Middle frontal gyrus (tissue), 1 donor: ENCODE measurements around the gene SF1.

ENCODE experiments used
- DNase-seq: peaks from one replicate; pipeline ENCODE4 v3.0.0-alpha.2; 2015; ENCODE audit warnings: low spot score; ENCODE audit errors: extremely low spot score

SF1 gene

DNA sequence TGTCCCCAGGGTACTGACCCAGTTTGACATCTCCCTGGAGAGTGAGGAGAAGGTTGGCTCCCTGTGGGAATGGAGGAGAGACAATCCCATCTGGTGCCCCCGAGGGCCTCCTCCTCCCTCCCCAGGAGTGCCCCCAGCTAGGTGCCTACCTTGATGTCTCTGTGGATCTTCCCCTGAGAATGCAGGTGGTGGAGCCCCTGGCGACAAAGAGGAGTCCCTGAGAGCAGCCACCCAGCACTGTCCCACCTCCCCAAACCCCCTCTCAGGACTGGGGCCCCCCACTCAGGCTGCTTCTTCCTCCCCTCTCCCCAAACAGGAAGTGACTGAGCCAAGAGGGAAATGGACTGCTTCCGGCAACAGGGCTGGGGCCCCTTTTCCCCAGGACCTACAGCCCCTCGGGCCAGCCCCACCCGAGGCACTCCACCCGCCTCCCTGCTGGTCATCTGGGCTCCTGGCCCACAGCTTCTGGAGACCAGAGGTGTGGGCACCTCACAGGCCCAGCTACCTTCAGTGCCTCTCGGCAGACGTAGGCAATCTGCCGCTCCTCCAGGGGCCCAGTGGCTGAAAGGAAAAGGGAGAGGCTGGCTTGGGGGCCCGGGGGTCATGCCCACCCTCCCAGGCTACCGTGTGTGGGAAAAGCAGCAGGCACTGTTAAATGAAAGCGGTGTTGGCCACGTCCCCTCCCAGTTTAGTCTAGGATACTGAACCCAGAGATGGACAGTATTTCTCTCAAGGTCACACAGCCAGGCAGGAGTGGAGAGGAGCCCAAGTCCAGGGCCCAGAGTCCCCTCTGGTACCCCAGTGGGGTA is 23.4 kb upstream of the SF1 start:
- DNase-seq: no peak

DNA sequence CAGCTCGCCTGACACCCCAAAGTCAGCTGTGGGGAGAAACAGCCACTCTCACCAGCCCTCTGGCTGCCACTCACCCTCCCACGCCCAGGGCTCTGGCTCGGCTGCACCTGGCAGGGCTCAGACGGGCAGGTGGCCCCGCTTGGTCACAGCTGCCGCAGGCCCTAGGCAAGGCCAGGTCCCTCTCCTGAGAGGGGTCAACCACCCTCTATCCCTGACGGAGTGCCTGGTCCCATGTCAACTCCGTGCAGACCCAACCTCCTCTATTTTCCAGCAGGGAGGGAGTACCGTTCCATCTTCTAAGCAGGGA is 22.8 kb upstream of the SF1 start:
- DNase-seq: no peak

- DNase-seq: no peak
These were observed 22.2 kb upstream of the SF1 start for GRCh38 chr11:64800303-64801157.

DNA sequence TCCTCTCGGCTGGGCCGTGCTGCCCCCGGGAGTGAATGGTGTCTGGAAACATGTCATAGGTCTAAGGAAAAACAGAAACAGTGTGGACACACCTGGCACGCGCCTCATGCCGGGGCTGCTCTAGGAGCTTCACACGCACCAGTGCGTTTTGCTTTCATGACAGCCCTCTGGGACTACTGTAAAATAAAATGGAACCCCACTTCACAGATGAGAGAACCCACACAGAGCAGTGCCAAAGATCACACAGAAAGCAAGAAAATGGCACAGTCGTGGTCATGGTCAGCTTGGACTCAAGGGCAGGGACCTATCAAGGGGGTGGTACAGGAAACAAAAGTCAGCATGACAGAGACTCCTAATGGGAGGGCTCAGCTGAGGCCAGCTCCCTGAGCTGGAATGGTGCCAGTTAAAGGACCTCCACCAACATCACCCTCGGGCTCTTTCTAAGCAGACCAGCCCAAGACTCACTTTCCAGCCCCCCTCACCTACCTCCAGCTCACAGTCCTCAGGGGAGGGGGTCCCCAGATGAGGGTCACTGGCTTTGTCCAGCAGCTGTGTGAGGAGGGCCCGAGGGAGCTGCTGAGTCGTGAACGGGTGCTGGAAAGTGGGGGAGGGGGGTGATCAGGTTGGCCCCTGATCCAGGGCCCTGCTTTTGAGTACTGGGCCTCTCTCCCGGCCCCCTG is 21.4 kb upstream of the SF1 start:
- no peak for DNase-seq

- no peak for DNase-seq
These were observed 20.9 kb upstream of the SF1 start for GRCh38 chr11:64799256-64799622.

- DNase-seq: no peak
These were observed 18.6 kb upstream of the SF1 start for GRCh38 chr11:64796757-64797541.

DNA sequence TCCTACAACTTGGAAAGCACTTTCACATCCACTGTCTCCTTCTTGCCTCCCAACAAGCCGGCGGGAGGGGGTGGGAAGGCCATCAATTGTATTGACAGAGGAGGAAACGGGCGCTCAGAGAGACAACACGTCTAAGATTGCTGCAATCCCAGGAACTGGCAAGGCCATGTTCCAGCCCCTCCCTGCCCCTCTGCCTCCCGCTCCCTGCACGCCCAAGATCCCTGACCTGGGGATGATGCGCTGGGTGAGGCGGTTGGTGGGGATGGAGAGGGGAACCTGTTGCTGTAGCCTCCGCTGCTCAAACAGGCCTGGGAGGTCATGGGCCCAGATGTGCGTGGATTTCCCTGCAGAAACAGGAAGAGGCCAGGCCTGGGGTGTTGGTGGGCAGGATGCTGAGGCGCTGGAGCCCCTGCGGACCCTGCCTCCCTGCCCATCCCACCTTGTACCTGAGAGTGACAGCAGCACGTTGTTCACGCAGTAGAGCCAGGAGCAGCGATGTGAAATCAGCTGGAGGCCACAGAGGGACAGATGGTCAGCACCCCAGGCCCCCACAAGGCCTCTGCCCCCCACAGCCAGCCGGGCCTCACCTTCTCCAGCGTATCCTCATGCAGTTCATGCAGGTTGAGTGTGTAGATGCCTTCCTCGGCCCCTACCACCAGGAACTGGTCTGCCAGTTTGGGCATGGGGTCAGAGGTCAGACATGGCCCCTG is 17.9 kb upstream of the SF1 start:
- no peak for DNase-seq

DNA sequence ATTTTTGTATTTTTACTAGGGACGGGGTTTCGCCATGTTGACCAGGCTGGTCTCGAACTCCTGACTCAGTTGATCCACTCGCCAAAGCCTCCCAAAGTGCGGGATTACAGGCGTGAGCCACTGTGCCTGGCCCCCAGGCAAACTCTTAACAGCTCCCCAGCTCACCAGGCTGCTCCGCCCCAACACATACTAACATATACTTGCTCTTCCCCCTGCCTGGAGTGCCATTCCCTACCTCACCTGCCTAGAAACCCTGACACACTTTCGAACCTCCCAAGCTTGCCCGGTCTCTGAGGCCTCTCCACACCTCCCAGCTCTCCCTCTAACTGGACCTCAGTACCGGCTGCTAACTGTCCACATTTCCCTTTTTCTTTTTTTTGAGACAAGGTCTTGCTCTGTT is 16.2 kb upstream of the SF1 start:
- no peak for DNase-seq

DNA sequence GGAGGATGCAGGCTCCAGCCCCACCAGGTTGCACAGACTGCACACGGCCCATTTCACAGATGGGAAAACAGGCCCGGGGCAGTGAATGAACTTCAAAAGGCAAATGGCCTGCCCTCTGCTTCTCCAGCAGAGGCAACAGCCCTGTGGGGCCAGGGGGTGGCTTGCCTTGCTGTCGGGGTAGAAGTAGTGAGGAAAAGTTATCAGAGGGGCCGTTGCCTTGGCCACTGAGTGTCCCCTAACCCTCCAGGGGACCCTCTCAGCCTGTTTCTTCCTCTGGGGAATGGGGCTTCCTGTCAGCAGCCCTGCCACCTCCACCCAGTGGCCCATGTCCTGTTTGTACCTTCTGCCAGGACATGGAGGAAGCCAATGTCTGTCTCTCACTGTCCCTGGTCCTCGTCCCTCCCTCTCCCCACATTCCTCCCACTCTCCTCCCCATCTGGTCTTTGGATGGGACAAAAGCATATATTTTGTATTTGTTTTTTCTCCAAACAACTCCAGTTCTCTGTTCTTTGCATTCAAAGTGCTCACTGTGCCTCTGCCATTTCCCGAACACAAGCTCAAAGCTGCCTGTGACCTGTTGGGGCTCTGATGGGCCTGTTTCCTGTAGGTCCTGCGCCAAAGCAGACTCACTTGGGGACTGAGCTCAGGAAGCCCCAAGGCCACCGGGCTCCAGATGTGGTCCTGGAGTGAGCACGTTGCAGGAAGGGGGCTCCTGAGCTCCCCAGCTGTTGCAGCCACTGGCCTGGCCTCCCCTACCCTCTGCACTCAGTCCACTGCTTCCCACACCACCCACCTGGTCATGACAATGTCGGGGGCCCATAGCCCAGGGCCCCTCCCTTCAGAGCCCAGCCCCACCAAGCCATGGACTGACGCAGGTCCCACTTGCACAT is 15.2 kb upstream of the SF1 start:
- DNase-seq: no peak

- DNase-seq: no peak
These were observed 14.1 kb upstream of the SF1 start for GRCh38 chr11:64792482-64792881.

DNA sequence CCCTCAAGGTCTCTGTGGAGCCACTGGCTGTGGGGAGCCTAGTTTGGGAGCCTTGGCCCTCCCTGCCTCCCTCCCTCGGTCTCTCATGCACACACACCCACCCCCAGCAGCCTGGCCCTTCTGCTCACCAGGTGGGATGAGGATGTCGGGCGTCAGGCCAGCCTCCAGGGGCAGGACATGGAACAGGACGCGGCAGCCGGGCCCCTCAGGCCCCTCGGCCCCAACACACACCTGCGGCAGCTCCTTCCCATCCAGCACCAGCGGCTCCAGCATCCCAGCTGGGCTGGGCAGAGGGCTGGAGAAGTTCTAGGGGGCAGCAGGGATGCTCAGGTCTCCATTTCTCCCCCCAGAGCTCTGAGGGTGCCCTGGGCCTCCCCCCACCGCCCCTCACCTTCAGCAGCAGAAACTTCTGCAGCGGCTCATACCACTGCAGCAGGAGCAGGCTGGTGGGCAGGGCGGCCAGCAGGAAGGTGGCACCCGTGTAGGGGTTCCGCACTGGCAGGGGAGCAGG is 13.5 kb upstream of the SF1 start:
- DNase-seq: no peak

- no peak for DNase-seq
These were observed 12.1 kb upstream of the SF1 start for GRCh38 chr11:64790205-64791095.

GRCh38 chr11:64789331-64790204 is 11.2 kb upstream of the SF1 start:
- no peak for DNase-seq

GRCh38 chr11:64788321-64789215 is 10.2 kb upstream of the SF1 start:
- DNase-seq: no peak

DNA sequence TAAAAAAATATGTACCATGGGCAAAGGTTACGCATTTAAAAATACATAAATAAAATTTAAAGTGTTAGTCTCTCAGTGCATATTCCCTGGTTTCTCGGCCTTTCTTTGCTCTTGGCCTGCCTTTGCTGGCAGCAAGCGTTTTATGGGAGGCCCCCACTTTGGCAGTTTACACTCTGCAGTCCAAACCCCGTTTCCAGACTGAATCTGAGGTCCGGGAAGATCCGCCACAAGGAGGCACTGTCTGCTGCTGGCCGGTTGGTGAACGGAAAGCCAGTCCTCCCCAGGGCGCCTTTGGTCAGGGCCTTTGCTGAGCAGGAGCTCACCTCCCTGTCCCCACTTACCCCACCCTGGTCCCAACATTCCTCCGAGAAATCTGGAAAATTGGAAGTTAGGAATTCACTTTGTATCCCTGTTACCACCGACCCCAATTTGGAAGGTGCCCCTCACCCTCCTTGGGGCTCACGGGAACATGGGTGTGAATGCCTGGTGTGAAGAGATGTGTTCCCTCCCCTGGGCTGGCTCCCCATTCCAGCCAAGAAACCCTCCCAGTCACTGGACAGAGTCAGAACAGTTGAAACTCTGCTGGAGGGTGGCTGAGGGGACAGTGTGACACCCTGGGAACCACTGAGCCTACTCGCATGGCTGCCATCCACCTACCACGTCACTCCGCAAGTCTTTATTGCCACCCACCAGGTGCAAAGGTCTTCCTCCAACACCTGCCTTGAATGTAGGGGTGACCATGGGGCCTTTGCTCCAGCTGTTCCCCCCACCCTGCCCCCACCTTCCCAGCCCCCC is 9.4 kb upstream of the SF1 start:
- no peak for DNase-seq

- DNase-seq: no peak
These were observed 8.0 kb upstream of the SF1 start for GRCh38 chr11:64786308-64786707.
